ENCODE data around the gene PTPRN2. TPM values are rescaled to one million over a fixed set of nuclear protein-coding genes. Genes with fewer than 3 reads are reported as not detected.

The PTPRN2 gene
- total and polyA plus RNA-seq, 2 donors (not counting 3 experiments of a cell fraction or from before 2014, with no cell fraction given) = 0.62 to 0.88 TPM

DNA sequence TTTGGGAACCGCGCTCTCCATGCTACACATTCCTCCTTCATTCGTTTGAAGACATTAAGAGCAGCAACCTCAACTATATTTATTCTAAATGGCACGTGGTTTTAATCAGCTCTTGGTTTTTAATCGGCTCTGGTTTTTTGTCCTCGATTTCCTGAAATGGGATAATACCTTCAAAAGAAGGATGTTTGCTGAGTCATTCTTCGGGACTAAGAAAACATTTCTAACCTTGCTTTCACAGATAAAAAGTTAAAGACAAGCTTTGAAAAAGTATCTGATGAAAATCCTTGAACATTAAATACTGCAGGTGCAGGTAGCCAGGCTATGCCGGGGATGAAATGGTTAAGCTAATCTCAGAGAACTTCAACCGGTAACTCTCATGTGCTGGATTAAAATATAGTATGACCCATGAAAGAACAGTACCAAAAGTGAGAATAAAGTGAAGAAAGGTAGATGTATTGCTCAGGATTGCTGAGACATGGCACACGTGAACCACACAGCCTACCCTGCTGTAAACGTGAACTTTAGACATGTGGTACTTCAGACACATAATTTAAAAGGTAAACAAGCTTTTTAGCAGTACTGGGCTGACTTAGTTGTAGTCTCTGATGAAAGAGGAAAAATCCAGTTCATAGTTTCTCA, 89.1 kb downstream of the PTPRN2 start:
- Histone ChIP-seq H3K9ac (replicated peaks; ENCODE audit: extremely low read depth, insufficient read depth, low read length) (no peak overlapping the region), H3K9me3 (replicated peaks; ENCODE audit: control insufficient read depth, insufficient read depth, low read length) (no peaks in the 10 kb centered on the region), H3K36me3 (ENCODE audit: control insufficient read depth in 2 of 2, extremely low read depth in 1 of 2, insufficient read depth in 2 of 2, low read length in 2 of 2) (no peaks in the 10 kb centered on the region), H3K4me1 (ENCODE audit: control insufficient read depth, extremely low read depth, insufficient read depth, low read length) (no peaks in the 10 kb centered on the region), H3K27me3 (ENCODE audit: control insufficient read depth in 2 of 2, insufficient read depth in 2 of 2, low read length in 2 of 2) (no peaks in the 10 kb centered on the region), H3K4me2 (ENCODE audit: insufficient read depth, low read length) (no peak overlapping the region), H3K4me3 (replicated peaks in 1 of 3; ENCODE audit: insufficient read depth in 1 of 3, low read depth in 1 of 3, low read length in 3 of 3) (no peak overlapping the region), H2AFZ (ENCODE audit: low read depth, low read length) (no peak overlapping the region), H3K27ac (ENCODE audit: insufficient read depth, low read depth, low read length) (no peak overlapping the region), H4K20me1 (replicated peaks; ENCODE audit: control insufficient read depth, extremely low read depth, insufficient read depth, low read length) (no peaks in the 10 kb centered on the region), H3K79me2 (ENCODE audit: control insufficient read depth, insufficient read depth, low read length) (no peaks in the 10 kb centered on the region), H3K9me1 (replicated peaks; ENCODE audit: control insufficient read depth, extremely low read depth, insufficient read depth, low read length) (no peaks in the 10 kb centered on the region)
- dilution Hi-C loops (cut with MboI; ENCODE audit: extremely low pct_ligation_motif_present, low sequenced_read_pairs) = no loop called here
- intact Hi-C loops (cut with micrococcal nuclease) = no loop called here
- TF ChIP-seq FOS (IDR thresholded peaks at IDR 0.05; ENCODE audit: borderline replicate concordance, insufficient read depth, low read length) = no peak
- TF ChIP-seq, protein P1, sequence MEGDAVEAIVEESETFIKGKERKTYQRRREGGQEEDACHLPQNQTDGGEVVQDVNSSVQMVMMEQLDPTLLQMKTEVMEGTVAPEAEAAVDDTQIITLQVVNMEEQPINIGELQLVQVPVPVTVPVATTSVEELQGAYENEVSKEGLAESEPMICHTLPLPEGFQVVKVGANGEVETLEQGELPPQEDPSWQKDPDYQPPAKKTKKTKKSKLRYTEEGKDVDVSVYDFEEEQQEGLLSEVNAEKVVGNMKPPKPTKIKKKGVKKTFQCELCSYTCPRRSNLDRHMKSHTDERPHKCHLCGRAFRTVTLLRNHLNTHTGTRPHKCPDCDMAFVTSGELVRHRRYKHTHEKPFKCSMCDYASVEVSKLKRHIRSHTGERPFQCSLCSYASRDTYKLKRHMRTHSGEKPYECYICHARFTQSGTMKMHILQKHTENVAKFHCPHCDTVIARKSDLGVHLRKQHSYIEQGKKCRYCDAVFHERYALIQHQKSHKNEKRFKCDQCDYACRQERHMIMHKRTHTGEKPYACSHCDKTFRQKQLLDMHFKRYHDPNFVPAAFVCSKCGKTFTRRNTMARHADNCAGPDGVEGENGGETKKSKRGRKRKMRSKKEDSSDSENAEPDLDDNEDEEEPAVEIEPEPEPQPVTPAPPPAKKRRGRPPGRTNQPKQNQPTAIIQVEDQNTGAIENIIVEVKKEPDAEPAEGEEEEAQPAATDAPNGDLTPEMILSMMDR (IDR thresholded peaks at IDR 0.05; ENCODE audit: extremely low read depth in 1 of 2, insufficient read depth in 1 of 2, low read depth in 1 of 2, low read length in 2 of 2) = no peak
- TF ChIP-seq JUN (IDR thresholded peaks at IDR 0.05; ENCODE audit: borderline replicate concordance, insufficient read depth, insufficient read length, low read depth) = no peak
- no peak for TF ChIP-seq GATA2 (IDR thresholded peaks at IDR 0.05; ENCODE audit: insufficient read depth, insufficient read length, low read depth, low read length)
- no peak for TF ChIP-seq MAX (IDR thresholded peaks at IDR 0.05; ENCODE audit: insufficient read depth, insufficient read length)
- no peak for FAIRE-seq
- DNase-seq (ENCODE audit: low read depth, low spot score) = no peak
- BruUV-seq (replicated peaks) = no TSS peak
- CTCF ChIA-PET = no interaction called here
- POLR2A ChIA-PET = no interaction called here

All from endothelial cell of umbilical vein (primary cell).